HL-60 (cell line): Measurements from ENCODE around the gene IL18BP.
A peak's percentile ranks its signal among the peaks of the same experiment; 100 is the strongest.

Experiments
- DNase-seq, 2 experiments: peaks; one replicate each; pipeline ENCODE4 v3.0.0-alpha.2; 2010 to 2020; ENCODE audit warnings: low read depth in 1 of 2, low spot score in 1 of 2
- H3K27ac ChIP-seq: fragments of 250-450 bp; sonication (Bioruptor Pico); replicated peaks from 2 replicates; pipeline ENCODE4 v1.5.1; 2020; ENCODE audit warnings: mild to moderate bottlenecking, moderate library complexity
- H3K27me3 ChIP-seq: fragments of 250-450 bp; sonication (Bioruptor Pico); 2 replicates; pipeline ENCODE4 v1.5.1; 2021; ENCODE audit warnings: mild to moderate bottlenecking, moderate library complexity; ENCODE audit not compliant: insufficient read depth, poor library complexity, severe bottlenecking
- H3K4me3 ChIP-seq: replicated peaks from 2 replicates; pipeline ENCODE4 v1.5.1; 2011; ENCODE audit warnings: mild to moderate bottlenecking, control low read depth, low read length; ENCODE audit not compliant: insufficient read depth
- CTCF ChIP-seq: IDR thresholded peaks from one replicate; pipeline ENCODE4 v1.5.1; 2011; ENCODE audit warnings: low read length, control low read depth, inconsistent platforms; ENCODE audit not compliant: insufficient read depth
- GABPA ChIP-seq: IDR thresholded peaks from 2 replicates; pipeline ENCODE4 v1.6.1; 2012; ENCODE audit warnings: low read depth
- POLR2AphosphoS5 ChIP-seq: IDR thresholded peaks from 2 replicates; pipeline ENCODE4 v1.6.1; 2012; ENCODE audit warnings: low read depth
- SPI1 ChIP-seq: IDR thresholded peaks from 2 replicates; pipeline ENCODE4 v1.6.1; 2012; ENCODE audit warnings: low read depth, mild to moderate bottlenecking, borderline replicate concordance
- TF ChIP-seq, protein P1 (sequence below): IDR thresholded peaks from 2 replicates; pipeline ENCODE4 v1.6.1; 2012; ENCODE audit warnings: low read depth; ENCODE audit not compliant: insufficient replicate concordance

The IL18BP gene

GRCh38 chr11:71962428-71963038 lies 36.2 kb upstream of the IL18BP start:
- no peak overlapping the region for H3K4me3 ChIP-seq
- peak in 1 of 2 experiments; percentile 34 for DNase-seq
- no peaks in the 10 kb centered on the region for H3K27me3 ChIP-seq
- peak overlapping the region; percentile 73 for H3K27ac ChIP-seq
- TF ChIP-seq SPI1: peak; percentile 87
- TF ChIP-seq POLR2AphosphoS5: no peak
- TF ChIP-seq, protein P1, sequence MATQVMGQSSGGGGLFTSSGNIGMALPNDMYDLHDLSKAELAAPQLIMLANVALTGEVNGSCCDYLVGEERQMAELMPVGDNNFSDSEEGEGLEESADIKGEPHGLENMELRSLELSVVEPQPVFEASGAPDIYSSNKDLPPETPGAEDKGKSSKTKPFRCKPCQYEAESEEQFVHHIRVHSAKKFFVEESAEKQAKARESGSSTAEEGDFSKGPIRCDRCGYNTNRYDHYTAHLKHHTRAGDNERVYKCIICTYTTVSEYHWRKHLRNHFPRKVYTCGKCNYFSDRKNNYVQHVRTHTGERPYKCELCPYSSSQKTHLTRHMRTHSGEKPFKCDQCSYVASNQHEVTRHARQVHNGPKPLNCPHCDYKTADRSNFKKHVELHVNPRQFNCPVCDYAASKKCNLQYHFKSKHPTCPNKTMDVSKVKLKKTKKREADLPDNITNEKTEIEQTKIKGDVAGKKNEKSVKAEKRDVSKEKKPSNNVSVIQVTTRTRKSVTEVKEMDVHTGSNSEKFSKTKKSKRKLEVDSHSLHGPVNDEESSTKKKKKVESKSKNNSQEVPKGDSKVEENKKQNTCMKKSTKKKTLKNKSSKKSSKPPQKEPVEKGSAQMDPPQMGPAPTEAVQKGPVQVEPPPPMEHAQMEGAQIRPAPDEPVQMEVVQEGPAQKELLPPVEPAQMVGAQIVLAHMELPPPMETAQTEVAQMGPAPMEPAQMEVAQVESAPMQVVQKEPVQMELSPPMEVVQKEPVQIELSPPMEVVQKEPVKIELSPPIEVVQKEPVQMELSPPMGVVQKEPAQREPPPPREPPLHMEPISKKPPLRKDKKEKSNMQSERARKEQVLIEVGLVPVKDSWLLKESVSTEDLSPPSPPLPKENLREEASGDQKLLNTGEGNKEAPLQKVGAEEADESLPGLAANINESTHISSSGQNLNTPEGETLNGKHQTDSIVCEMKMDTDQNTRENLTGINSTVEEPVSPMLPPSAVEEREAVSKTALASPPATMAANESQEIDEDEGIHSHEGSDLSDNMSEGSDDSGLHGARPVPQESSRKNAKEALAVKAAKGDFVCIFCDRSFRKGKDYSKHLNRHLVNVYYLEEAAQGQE: no peak
- no peak for TF ChIP-seq GABPA

DNA sequence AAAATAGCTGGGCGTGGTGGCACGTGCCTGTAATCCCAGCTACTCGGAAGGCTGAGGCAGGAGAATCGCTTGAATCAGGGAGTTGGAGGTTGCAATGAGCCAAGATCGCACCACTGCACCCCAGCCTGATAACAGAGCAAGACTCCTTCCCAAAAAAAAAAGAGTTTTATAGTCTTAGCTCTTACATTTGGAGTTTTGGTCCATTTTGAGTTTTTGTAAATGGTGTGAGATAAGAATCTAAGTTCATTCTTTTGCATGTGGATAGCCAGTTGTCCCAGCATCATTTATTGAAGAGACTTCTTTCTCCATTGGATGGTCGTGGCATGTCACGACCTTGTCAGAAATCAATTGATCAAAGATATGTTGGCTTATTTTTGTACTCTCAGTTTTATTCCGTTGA lies 35.2 kb upstream of the IL18BP start:
- TF ChIP-seq SPI1 (no peak), GABPA (no peak), CTCF (no peak), POLR2AphosphoS5 (no peak)
- TF ChIP-seq, protein P1: no peak
- Histone ChIP-seq H3K27me3 (no peaks in the 10 kb centered on the region), H3K27ac (peak overlapping the region; percentile 73), H3K4me3 (no peak overlapping the region)
- no peak for DNase-seq

DNA sequence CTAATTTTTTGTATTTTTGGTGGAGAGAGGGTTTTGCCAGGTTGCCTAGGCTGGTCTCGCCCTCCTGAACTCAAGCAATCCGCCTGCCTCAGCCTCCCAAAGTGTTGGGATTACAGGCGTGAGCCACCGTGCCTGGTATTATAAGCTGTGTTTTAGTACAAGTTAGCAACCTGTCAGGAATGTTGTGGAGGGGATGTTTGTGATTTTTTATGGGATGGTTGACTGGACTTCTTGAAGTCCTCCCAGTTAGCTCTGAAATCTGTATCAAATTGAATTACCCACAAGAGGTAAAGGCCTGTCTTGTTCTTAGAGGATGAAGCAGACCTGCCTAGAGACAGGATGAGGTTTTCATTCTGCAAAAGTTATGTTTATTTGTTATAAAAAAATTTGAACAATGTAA lies 34.1 kb upstream of the IL18BP start:
- no peak overlapping the region for H3K27ac ChIP-seq
- DNase-seq: no peak

More for the DNA sequence above, 34.1 kb upstream of the IL18BP start:
- TF ChIP-seq, protein P1: no peak
- TF ChIP-seq GABPA (no peak), SPI1 (no peak), POLR2AphosphoS5 (no peak), CTCF (no peak)
- H3K27me3 ChIP-seq: no peaks in the 10 kb centered on the region
- no peak overlapping the region for H3K4me3 ChIP-seq
